ENCODE measurements around the gene DLX4. TPM values are rescaled to one million over a fixed set of nuclear protein-coding genes. Genes with fewer than 3 reads are reported as not detected.

The DLX4 gene
- total RNA-seq, 4 donors from 2014 or later, result not detected

GRCh38 chr17:49924589-49924988, 44.4 kb upstream of the DLX4 start:
- intact Hi-C loops (cut with DNase I; ENCODE audit: low total_unique reads) (no loop called here), in situ Hi-C loops (cut with MboI; ENCODE audit: low pct_ligation_motif_present in 1 of 4, low pct_unique_long_range_greater_than_20kb in 1 of 4, low sequenced_read_pairs in 3 of 4) (no loop called here)
- H3K36me3 ChIP-seq, result no peaks in the 10 kb centered on the region
- TF ChIP-seq EP300 (IDR thresholded peaks at IDR 0.05; ENCODE audit: low read depth) (no peak), POLR2A (IDR thresholded peaks at IDR 0.05) (no peak), CTCF (IDR thresholded peaks at IDR 0.05) (no peak), POLR2AphosphoS5 (IDR thresholded peaks at IDR 0.05) (no peak)
- no peak overlapping the region for H3K27ac ChIP-seq
- H3K4me1 ChIP-seq, result no peaks in the 10 kb centered on the region
- H3K27me3 ChIP-seq, result peaks cover 25% of the 10 kb centered on the region
- no peak for DNase-seq
- no peak overlapping the region for H3K4me3 ChIP-seq
- H3K9me3 ChIP-seq, result no peaks in the 10 kb centered on the region
- WGBS, 2 donors (ENCODE audit: low coverage in 1 of 2), result 80% methylated on average over 7 of the region's 7 CpGs; no CpG with 5 or more reads in 1 of the 2 donors

DNA sequence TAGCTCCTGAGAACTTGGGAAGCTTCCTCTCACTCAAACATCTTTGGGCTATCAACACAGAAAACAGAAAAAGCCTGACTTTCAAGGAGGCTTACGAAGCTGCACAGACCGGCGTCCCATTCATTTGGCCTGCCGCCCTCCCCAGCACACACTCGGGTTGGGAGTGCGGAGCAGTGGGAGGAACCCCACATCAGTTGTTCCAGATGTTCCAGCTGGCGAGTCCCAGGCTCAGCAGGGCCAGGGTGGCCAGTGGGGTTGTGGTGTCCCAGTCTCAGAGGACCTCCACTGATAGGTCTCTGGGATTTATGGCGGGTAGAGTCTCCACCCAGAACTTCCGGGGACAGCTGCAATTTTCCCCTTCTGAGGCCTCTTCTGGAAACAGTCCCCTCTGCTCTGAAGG, 43.1 kb upstream of the DLX4 start:
- H3K27ac ChIP-seq, result no peak overlapping the region
- WGBS, 2 donors (ENCODE audit: low coverage in 1 of 2), result 63% methylated on average over 9 of the region's 9 CpGs; no CpG with 5 or more reads in 1 of the 2 donors
- H3K4me1 ChIP-seq, result no peaks in the 10 kb centered on the region
- intact Hi-C loops (cut with DNase I; ENCODE audit: low total_unique reads), result no loop called here
- H3K27me3 ChIP-seq, result peaks cover 38% of the 10 kb centered on the region
- H3K4me3 ChIP-seq, result no peak overlapping the region
- no peak for DNase-seq
- in situ Hi-C loops (cut with MboI; ENCODE audit: low pct_ligation_motif_present in 1 of 4, low pct_unique_long_range_greater_than_20kb in 1 of 4, low sequenced_read_pairs in 3 of 4), result no loop called here
- no peaks in the 10 kb centered on the region for H3K9me3 ChIP-seq
- no peak for TF ChIP-seq POLR2A (IDR thresholded peaks at IDR 0.05)
- no peak for TF ChIP-seq CTCF (IDR thresholded peaks at IDR 0.05)
- TF ChIP-seq EP300 (IDR thresholded peaks at IDR 0.05; ENCODE audit: low read depth), result no peak
- TF ChIP-seq POLR2AphosphoS5 (IDR thresholded peaks at IDR 0.05), result no peak
- no peaks in the 10 kb centered on the region for H3K36me3 ChIP-seq

GRCh38 chr17:49926886-49927285, 42.1 kb upstream of the DLX4 start:
- Histone ChIP-seq H3K4me3 (no peak overlapping the region), H3K27ac (no peak overlapping the region), H3K9me3 (no peaks in the 10 kb centered on the region), H3K4me1 (no peaks in the 10 kb centered on the region), H3K36me3 (no peaks in the 10 kb centered on the region), H3K27me3 (peaks cover 48% of the 10 kb centered on the region)
- TF ChIP-seq POLR2A (IDR thresholded peaks at IDR 0.05), result no peak
- no peak for TF ChIP-seq EP300 (IDR thresholded peaks at IDR 0.05; ENCODE audit: low read depth)
- TF ChIP-seq POLR2AphosphoS5 (IDR thresholded peaks at IDR 0.05), result no peak
- TF ChIP-seq CTCF (IDR thresholded peaks at IDR 0.05), result no peak
- WGBS, 2 donors (ENCODE audit: low coverage in 1 of 2), result 64% methylated on average over 11 of the region's 13 CpGs; no CpG with 5 or more reads in 1 of the 2 donors
- no peak for DNase-seq
- intact Hi-C loops (cut with DNase I; ENCODE audit: low total_unique reads) (no loop called here), in situ Hi-C loops (cut with MboI; ENCODE audit: low pct_ligation_motif_present in 1 of 4, low pct_unique_long_range_greater_than_20kb in 1 of 4, low sequenced_read_pairs in 3 of 4) (no loop called here)

GRCh38 chr17:49928126-49928800, 40.7 kb upstream of the DLX4 start:
- no peak for TF ChIP-seq POLR2AphosphoS5 (IDR thresholded peaks at IDR 0.05)
- no peak for TF ChIP-seq CTCF (IDR thresholded peaks at IDR 0.05)
- TF ChIP-seq EP300 (IDR thresholded peaks at IDR 0.05; ENCODE audit: low read depth), result no peak
- TF ChIP-seq POLR2A (IDR thresholded peaks at IDR 0.05), result no peak
- peaks cover 55% of the 10 kb centered on the region for H3K27me3 ChIP-seq

More at GRCh38 chr17:49928126-49928800, 40.7 kb upstream of the DLX4 start:
- in situ Hi-C loops (cut with MboI; ENCODE audit: low pct_ligation_motif_present in 1 of 4, low pct_unique_long_range_greater_than_20kb in 1 of 4, low sequenced_read_pairs in 3 of 4) (no loop called here), intact Hi-C loops (cut with DNase I; ENCODE audit: low total_unique reads) (no loop called here)
- no peaks in the 10 kb centered on the region for H3K36me3 ChIP-seq
- no peak for DNase-seq
- no peaks in the 10 kb centered on the region for H3K9me3 ChIP-seq
- H3K27ac ChIP-seq, result no peak overlapping the region
- no peaks in the 10 kb centered on the region for H3K4me1 ChIP-seq
- no peak overlapping the region for H3K4me3 ChIP-seq
- WGBS, 2 donors (ENCODE audit: low coverage in 1 of 2), result 41 to 44% methylated on average over 2 to 10 of the region's 10 CpGs

Data from transverse colon (tissue), 4 donors.